ENCODE data around the gene CD164.

CD164 gene

GRCh38 chr6:109318328-109318876 lies 63.9 kb downstream of the CD164 start:
- Histone ChIP-seq H3K9ac (ENCODE audit: low read depth in 1 of 2, low read length in 2 of 2) (peak overlapping the region; percentile 16 to 26), H3K4me1 (ENCODE audit: control insufficient read depth in 1 of 2, insufficient read depth in 2 of 2, low read length in 2 of 2) (peaks cover 28 to 40% of the 10 kb centered on the region in 2 donors), H3K27me3 (ENCODE audit: control insufficient read depth in 1 of 2, insufficient read depth in 2 of 2, low read length in 2 of 2) (no peaks in the 10 kb centered on the region), H3K9me3 (ENCODE audit: control insufficient read depth in 1 of 2, low read length in 2 of 2) (no peaks in the 10 kb centered on the region), H3K27ac (ENCODE audit: low read depth, low read length) (peak overlapping the region; percentile 46), H3K4me3 (ENCODE audit: low read depth in 1 of 2, low read length in 2 of 2) (no peak overlapping the region), H3K36me3 (ENCODE audit: control insufficient read depth in 1 of 2, insufficient read depth in 2 of 2, low read length in 2 of 2) (no peaks in the 10 kb centered on the region)

- H3K4me1 ChIP-seq (ENCODE audit: control insufficient read depth in 1 of 2, insufficient read depth in 2 of 2, low read length in 2 of 2) = peaks cover 28 to 40% of the 10 kb centered on the region in 2 donors
- H3K36me3 ChIP-seq (ENCODE audit: control insufficient read depth in 1 of 2, insufficient read depth in 2 of 2, low read length in 2 of 2) = no peaks in the 10 kb centered on the region
- no peak overlapping the region for H3K27ac ChIP-seq (ENCODE audit: low read depth, low read length)
- no peak overlapping the region for H3K9ac ChIP-seq (ENCODE audit: low read depth in 1 of 2, low read length in 2 of 2)
- no peaks in the 10 kb centered on the region for H3K27me3 ChIP-seq (ENCODE audit: control insufficient read depth in 1 of 2, insufficient read depth in 2 of 2, low read length in 2 of 2)
- H3K9me3 ChIP-seq (ENCODE audit: control insufficient read depth in 1 of 2, low read length in 2 of 2) = no peaks in the 10 kb centered on the region
- no peak overlapping the region for H3K4me3 ChIP-seq (ENCODE audit: low read depth in 1 of 2, low read length in 2 of 2)
Observed at GRCh38 chr6:109316909-109317308, 65.4 kb downstream of the CD164 start.
